ENCODE measurements around the gene PDLIM3.

GRCh38 chr4:185502386-185502785 lies 32.9 kb downstream of the PDLIM3 start:
- TF ChIP-seq, protein P1, sequence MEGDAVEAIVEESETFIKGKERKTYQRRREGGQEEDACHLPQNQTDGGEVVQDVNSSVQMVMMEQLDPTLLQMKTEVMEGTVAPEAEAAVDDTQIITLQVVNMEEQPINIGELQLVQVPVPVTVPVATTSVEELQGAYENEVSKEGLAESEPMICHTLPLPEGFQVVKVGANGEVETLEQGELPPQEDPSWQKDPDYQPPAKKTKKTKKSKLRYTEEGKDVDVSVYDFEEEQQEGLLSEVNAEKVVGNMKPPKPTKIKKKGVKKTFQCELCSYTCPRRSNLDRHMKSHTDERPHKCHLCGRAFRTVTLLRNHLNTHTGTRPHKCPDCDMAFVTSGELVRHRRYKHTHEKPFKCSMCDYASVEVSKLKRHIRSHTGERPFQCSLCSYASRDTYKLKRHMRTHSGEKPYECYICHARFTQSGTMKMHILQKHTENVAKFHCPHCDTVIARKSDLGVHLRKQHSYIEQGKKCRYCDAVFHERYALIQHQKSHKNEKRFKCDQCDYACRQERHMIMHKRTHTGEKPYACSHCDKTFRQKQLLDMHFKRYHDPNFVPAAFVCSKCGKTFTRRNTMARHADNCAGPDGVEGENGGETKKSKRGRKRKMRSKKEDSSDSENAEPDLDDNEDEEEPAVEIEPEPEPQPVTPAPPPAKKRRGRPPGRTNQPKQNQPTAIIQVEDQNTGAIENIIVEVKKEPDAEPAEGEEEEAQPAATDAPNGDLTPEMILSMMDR (IDR thresholded peaks at IDR 0.05; ENCODE audit: low read depth, low read length, poor library complexity, severe bottlenecking) = no peak
- TF ChIP-seq EZH2phosphoT487 (IDR thresholded peaks at IDR 0.05; ENCODE audit: borderline replicate concordance, low read length) = no peak

Measured in DOHH2 (cell line).